Parathyroid adenoma (tissue), 2 donors: Measurements from ENCODE around the gene SMIM10L1.

Experiments used
- H2AFZ ChIP-seq: fragments of 300-600 bp; sonication (generic); one replicate; pipeline ENCODE4 v1.7.0; 2017; ENCODE audit warnings: antibody characterized with exemption, mild to moderate bottlenecking
- H3K27ac ChIP-seq: fragments of 300-600 bp; sonication (generic); one replicate; pipeline ENCODE4 v1.7.0; 2017
- H3K27me3 ChIP-seq: fragments of 300-600 bp; sonication (generic); one replicate; pipeline ENCODE4 v1.7.0; 2017; ENCODE audit warnings: low read length; ENCODE audit not compliant: control insufficient read depth, insufficient read depth
- H3K36me3 ChIP-seq: fragments of 300-600 bp; sonication (generic); one replicate; pipeline ENCODE4 v1.7.0; 2017; ENCODE audit warnings: low read length; ENCODE audit not compliant: control insufficient read depth, insufficient read depth
- H3K4me1 ChIP-seq: fragments of 300-600 bp; sonication (generic); one replicate; pipeline ENCODE4 v1.7.0; 2017; ENCODE audit warnings: control low read depth
- H3K4me2 ChIP-seq: fragments of 300-600 bp; sonication (generic); one replicate; pipeline ENCODE4 v1.7.0; 2017; ENCODE audit warnings: low read length
- H3K4me3 ChIP-seq: fragments of 300-600 bp; sonication (generic); one replicate; pipeline ENCODE4 v1.7.0; 2017; ENCODE audit warnings: low read depth, low read length
- H3K79me2 ChIP-seq: fragments of 300-600 bp; sonication (generic); one replicate; pipeline ENCODE4 v1.7.0; 2017; ENCODE audit warnings: control low read depth
- H3K9ac ChIP-seq: fragments of 300-600 bp; sonication (generic); one replicate; pipeline ENCODE4 v1.7.0; 2017; ENCODE audit warnings: mild to moderate bottlenecking
- H3K9me3 ChIP-seq: fragments of 300-600 bp; sonication (generic); one replicate; pipeline ENCODE4 v1.7.0; 2017; ENCODE audit warnings: low read length; ENCODE audit not compliant: control insufficient read depth
- TF ChIP-seq, protein P1 (sequence below): fragments of 300-600 bp; sonication (generic); IDR thresholded peaks from one replicate; pipeline ENCODE4 v1.7.0; 2017; ENCODE audit warnings: antibody characterized with exemption, mild to moderate bottlenecking
- donor health status: primary hyperparathyroidism.

SMIM10L1 gene

DNA sequence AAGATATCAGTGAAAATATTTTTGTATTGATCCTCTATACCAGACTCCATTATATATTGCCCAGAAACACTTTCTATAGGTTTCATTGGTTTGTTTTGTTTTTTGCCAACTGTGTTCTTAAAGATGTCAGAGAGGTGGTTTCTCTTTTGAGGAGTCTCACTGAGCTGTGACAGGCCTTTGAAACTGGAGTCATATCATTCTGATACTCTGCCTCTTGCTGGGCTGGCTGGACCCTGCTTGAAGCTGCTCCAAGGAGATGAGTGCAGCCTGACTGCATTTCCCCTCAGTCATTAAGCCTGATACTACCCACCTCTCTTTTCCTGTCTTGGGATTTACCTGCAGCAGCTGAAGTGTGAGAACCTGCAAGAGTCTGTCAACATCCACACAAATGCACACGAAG is 20.2 kb upstream of the SMIM10L1 start:
- Histone ChIP-seq H3K27me3 (no peaks in the 10 kb centered on the region), H3K4me3 (no peak overlapping the region), H3K9ac (no peak overlapping the region), H3K27ac (no peak overlapping the region), H3K9me3 (no peaks in the 10 kb centered on the region), H3K4me1 (no peaks in the 10 kb centered on the region), H3K36me3 (no peaks in the 10 kb centered on the region), H3K4me2 (no peak overlapping the region), H3K79me2 (peaks cover 21% of the 10 kb centered on the region), H2AFZ (no peak overlapping the region)
- TF ChIP-seq, protein P1, sequence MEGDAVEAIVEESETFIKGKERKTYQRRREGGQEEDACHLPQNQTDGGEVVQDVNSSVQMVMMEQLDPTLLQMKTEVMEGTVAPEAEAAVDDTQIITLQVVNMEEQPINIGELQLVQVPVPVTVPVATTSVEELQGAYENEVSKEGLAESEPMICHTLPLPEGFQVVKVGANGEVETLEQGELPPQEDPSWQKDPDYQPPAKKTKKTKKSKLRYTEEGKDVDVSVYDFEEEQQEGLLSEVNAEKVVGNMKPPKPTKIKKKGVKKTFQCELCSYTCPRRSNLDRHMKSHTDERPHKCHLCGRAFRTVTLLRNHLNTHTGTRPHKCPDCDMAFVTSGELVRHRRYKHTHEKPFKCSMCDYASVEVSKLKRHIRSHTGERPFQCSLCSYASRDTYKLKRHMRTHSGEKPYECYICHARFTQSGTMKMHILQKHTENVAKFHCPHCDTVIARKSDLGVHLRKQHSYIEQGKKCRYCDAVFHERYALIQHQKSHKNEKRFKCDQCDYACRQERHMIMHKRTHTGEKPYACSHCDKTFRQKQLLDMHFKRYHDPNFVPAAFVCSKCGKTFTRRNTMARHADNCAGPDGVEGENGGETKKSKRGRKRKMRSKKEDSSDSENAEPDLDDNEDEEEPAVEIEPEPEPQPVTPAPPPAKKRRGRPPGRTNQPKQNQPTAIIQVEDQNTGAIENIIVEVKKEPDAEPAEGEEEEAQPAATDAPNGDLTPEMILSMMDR, result no peak

- Histone ChIP-seq H3K27me3 (no peaks in the 10 kb centered on the region), H3K4me1 (no peaks in the 10 kb centered on the region), H3K79me2 (peaks cover 17% of the 10 kb centered on the region), H3K4me2 (no peak overlapping the region), H2AFZ (no peak overlapping the region), H3K9ac (no peak overlapping the region), H3K36me3 (no peaks in the 10 kb centered on the region), H3K27ac (no peak overlapping the region), H3K9me3 (no peaks in the 10 kb centered on the region), H3K4me3 (no peak overlapping the region)
- TF ChIP-seq, protein P1, result no peak
Measured at GRCh38 chr12:11152725-11153124, 18.3 kb upstream of the SMIM10L1 start.

- H3K9ac ChIP-seq, result no peak overlapping the region
- H3K27me3 ChIP-seq, result no peaks in the 10 kb centered on the region
- peaks cover 25% of the 10 kb centered on the region for H3K79me2 ChIP-seq
- H2AFZ ChIP-seq, result no peak overlapping the region
- TF ChIP-seq, protein P1, result no peak
- no peaks in the 10 kb centered on the region for H3K36me3 ChIP-seq
- no peak overlapping the region for H3K27ac ChIP-seq
- H3K4me3 ChIP-seq, result no peak overlapping the region
- no peak overlapping the region for H3K4me2 ChIP-seq
- no peaks in the 10 kb centered on the region for H3K4me1 ChIP-seq
- H3K9me3 ChIP-seq, result no peaks in the 10 kb centered on the region
Measured at GRCh38 chr12:11154400-11154925, 16.5 kb upstream of the SMIM10L1 start.

GRCh38 chr12:11158885-11159444 is 12.0 kb upstream of the SMIM10L1 start:
- H3K27me3 ChIP-seq, result no peaks in the 10 kb centered on the region
- no peak overlapping the region for H3K9ac ChIP-seq
- no peak overlapping the region for H3K27ac ChIP-seq
- H3K36me3 ChIP-seq, result no peaks in the 10 kb centered on the region
- no peak overlapping the region for H2AFZ ChIP-seq
- no peak overlapping the region for H3K4me2 ChIP-seq
- H3K4me3 ChIP-seq, result no peak overlapping the region
- TF ChIP-seq, protein P1, result no peak
- H3K9me3 ChIP-seq, result no peaks in the 10 kb centered on the region
- H3K79me2 ChIP-seq, result peaks cover 45% of the 10 kb centered on the region
- no peaks in the 10 kb centered on the region for H3K4me1 ChIP-seq

DNA sequence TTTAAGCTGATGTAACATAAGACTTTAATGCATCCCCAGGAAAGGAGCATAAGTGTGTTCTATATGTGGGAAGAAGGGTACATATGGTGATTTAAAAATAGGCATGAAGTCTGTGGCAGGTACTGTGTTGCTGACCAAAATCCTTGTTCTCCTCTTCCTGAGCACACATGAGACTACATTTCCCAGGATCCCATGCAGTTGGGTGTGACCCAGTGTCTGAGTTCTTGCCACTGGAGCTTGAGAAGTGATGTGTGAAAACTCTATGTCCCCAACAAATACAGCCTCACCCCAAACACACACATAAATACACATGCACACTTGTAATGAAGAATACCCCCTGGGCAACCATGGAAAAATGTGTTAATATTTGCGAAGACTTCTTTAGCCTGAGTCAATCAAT is 8.5 kb upstream of the SMIM10L1 start:
- Histone ChIP-seq H3K79me2 (peaks cover 58% of the 10 kb centered on the region), H3K9me3 (no peaks in the 10 kb centered on the region), H2AFZ (no peak overlapping the region), H3K9ac (no peak overlapping the region), H3K36me3 (no peaks in the 10 kb centered on the region), H3K27me3 (no peaks in the 10 kb centered on the region), H3K27ac (no peak overlapping the region), H3K4me1 (no peaks in the 10 kb centered on the region), H3K4me3 (no peak overlapping the region), H3K4me2 (no peak overlapping the region)
- TF ChIP-seq, protein P1, result no peak
